Stimulated activated CD8-positive, alpha-beta memory T cell treated with anti-CD3 and anti-CD28 coated beads, Interleukin-12 subunit alpha, Interleukin-12 subunit beta, amount 100 ng/mL, for 24 hours (primary cell): ENCODE data around the gene SLC38A1.

Experiments used
- DNase-seq: peaks from one replicate; pipeline ENCODE4 v3.0.0-alpha.2; 2020; ENCODE audit errors: extremely low read depth

SLC38A1 gene

GRCh38 chr12:46134205-46134811 lies 134.5 kb downstream of the SLC38A1 start:
- DNase-seq, result no peak

GRCh38 chr12:46133751-46134150 lies 135.1 kb downstream of the SLC38A1 start:
- DNase-seq, result no peak
